ENCODE data around the gene NKX2-8. TPM values are rescaled to one million over a fixed set of nuclear protein-coding genes. Genes with fewer than 3 reads are reported as not detected.

The NKX2-8 gene
- total RNA-seq (2021; ENCODE audit: unreplicated experiment) (0.18 TPM), Bru-seq, nascent RNA (percentile 6 among the genes with signal in this experiment), BruChase-seq, experiment 1, labeled RNA remaining after a 2-hour chase (not detected), BruChase-seq, experiment 2, labeled RNA remaining after a 6-hour chase (not detected)
- 0.23 TPM for polyA plus RNA-seq (2012; ENCODE audit: insufficient read length)
- long read RNA-seq: 0 reads

DNA sequence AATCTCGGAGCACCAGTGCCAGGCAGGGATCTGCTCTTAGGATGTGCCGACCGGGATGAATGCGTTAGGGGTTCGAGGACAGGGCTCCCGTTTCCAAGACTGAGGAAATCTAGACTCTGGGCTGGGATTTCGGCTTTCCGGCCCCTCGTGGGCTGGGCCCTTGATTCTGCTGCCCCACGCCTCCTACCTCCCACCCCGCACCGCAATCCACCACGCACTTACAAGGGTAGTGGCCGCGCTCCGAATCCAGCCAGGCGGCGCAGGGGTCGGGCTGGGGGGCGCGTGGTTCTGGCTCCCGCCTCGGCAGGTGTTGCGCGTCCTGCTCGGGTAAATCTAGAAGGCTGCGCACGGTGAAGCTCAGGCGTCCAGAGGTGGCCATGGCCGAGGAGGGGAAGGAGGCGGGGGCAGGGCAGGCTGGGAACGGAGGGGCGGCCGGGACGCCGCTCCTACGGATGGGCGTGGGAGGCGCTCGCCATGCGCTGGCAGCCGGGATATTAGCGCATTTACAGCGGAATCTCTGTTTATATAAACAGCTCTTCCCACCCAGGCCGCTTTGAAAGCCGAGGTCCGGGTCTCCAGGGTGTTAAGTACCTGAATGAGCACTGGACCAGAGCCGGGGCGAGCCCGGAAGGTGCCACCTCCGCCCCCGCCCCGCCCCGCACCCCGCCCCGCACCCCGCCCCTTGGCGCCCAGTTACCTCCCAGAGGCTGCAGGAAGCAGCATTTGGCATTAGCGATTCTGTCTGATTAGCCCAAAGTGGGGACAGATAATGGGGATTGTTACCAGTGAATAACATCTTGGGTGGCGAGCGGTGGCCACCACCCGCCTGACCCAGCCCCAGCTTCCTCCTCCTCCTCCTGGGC, at the start of gene NKX2-8:
Gene NKX2-8, minus strand, starts transcription at position 604 of the 863 bp plus-strand sequence. Its CDS starts 225 bp downstream, at position 379.
- Histone ChIP-seq H3K4me3 (ENCODE audit: low read depth in 2 of 2, low read length in 2 of 2) (peak within 1 kb of the TSS; percentile 50 to 68), H3K27ac (ENCODE audit: low read length) (no peak within 1 kb of the TSS), H3K9me3 (ENCODE audit: control insufficient read depth, insufficient read depth, low read depth, low read length) (no peaks in the 10 kb centered on the region), H3K36me3 (ENCODE audit: control insufficient read depth, insufficient read depth, low read length) (no peaks in the 10 kb centered on the region), H3K4me1 (ENCODE audit: control insufficient read depth, insufficient read depth, low read length) (no peaks in the 10 kb centered on the region), H3K27me3 (ENCODE audit: control insufficient read depth, insufficient read depth, low read length) (peaks cover 2% of the 10 kb centered on the region; the same call in 1 of the 2 replicates)
- ATAC-seq: peak; percentile 52
- BruUV-seq (replicated peaks): no TSS peak
- in situ Hi-C loops (cut with HindIII; ENCODE audit: low pct_unique_long_range_greater_than_20kb, low sequenced_read_pairs): no loop called here
- POLR2A ChIA-PET: interaction anchor here (0.6 kb wide), 1 partner anchor 180 kb away, joined by 5 read pairs; no protein-coding TSS in a partner anchor
- TF ChIP-seq TCF7L2 (IDR thresholded peaks at IDR 0.05; ENCODE audit: low read depth, low read length): no peak
- TF ChIP-seq, protein P1, sequence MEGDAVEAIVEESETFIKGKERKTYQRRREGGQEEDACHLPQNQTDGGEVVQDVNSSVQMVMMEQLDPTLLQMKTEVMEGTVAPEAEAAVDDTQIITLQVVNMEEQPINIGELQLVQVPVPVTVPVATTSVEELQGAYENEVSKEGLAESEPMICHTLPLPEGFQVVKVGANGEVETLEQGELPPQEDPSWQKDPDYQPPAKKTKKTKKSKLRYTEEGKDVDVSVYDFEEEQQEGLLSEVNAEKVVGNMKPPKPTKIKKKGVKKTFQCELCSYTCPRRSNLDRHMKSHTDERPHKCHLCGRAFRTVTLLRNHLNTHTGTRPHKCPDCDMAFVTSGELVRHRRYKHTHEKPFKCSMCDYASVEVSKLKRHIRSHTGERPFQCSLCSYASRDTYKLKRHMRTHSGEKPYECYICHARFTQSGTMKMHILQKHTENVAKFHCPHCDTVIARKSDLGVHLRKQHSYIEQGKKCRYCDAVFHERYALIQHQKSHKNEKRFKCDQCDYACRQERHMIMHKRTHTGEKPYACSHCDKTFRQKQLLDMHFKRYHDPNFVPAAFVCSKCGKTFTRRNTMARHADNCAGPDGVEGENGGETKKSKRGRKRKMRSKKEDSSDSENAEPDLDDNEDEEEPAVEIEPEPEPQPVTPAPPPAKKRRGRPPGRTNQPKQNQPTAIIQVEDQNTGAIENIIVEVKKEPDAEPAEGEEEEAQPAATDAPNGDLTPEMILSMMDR (IDR thresholded peaks at IDR 0.05): no peak
- no peak for TF ChIP-seq SIN3A (IDR thresholded peaks at IDR 0.05; ENCODE audit: borderline replicate concordance, insufficient read depth, low read depth, low read length)
- TF ChIP-seq, protein P2, sequence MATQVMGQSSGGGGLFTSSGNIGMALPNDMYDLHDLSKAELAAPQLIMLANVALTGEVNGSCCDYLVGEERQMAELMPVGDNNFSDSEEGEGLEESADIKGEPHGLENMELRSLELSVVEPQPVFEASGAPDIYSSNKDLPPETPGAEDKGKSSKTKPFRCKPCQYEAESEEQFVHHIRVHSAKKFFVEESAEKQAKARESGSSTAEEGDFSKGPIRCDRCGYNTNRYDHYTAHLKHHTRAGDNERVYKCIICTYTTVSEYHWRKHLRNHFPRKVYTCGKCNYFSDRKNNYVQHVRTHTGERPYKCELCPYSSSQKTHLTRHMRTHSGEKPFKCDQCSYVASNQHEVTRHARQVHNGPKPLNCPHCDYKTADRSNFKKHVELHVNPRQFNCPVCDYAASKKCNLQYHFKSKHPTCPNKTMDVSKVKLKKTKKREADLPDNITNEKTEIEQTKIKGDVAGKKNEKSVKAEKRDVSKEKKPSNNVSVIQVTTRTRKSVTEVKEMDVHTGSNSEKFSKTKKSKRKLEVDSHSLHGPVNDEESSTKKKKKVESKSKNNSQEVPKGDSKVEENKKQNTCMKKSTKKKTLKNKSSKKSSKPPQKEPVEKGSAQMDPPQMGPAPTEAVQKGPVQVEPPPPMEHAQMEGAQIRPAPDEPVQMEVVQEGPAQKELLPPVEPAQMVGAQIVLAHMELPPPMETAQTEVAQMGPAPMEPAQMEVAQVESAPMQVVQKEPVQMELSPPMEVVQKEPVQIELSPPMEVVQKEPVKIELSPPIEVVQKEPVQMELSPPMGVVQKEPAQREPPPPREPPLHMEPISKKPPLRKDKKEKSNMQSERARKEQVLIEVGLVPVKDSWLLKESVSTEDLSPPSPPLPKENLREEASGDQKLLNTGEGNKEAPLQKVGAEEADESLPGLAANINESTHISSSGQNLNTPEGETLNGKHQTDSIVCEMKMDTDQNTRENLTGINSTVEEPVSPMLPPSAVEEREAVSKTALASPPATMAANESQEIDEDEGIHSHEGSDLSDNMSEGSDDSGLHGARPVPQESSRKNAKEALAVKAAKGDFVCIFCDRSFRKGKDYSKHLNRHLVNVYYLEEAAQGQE (IDR thresholded peaks at IDR 0.05; ENCODE audit: insufficient read depth in 1 of 2, low read depth in 2 of 2, low read length in 1 of 2): no peak
- no peak for TF ChIP-seq POLR2AphosphoS5 (IDR thresholded peaks at IDR 0.05; ENCODE audit: low read depth, low read length)
- CTCF ChIA-PET: interaction anchor here (0.6 kb wide), 1 partner anchor 60 kb away, joined by 4 read pairs; no protein-coding TSS in a partner anchor
- no peak for DNase-seq (ENCODE audit: low read depth, low spot score)
- intact Hi-C loops (cut with micrococcal nuclease; ENCODE audit: unreplicated experiment): no loop called here

DNA sequence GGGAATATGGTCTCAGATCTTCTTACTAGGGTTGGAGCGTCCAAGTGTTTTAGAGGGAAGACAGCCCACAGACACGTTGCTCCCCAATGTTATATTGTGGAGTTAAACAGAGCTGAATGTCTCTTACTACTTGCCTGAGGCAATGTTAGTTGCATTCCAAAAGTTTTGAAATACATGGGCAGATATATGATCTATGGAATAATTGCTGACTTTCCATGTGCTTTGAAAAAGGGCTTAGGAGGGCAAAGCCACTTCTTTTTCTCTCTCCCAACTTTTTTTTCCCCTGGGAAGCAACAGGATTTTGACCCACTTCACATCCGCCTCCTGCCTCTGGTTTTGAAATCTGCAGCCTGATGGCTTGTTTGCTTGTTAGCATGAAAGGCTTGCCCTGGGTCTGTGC, 45.6 kb upstream of the NKX2-8 start:
- Histone ChIP-seq H3K9me3 (ENCODE audit: control insufficient read depth, insufficient read depth, low read depth, low read length) (no peaks in the 10 kb centered on the region), H3K27ac (ENCODE audit: low read length) (no peak overlapping the region), H3K27me3 (ENCODE audit: control insufficient read depth, insufficient read depth, low read length) (no peaks in the 10 kb centered on the region), H3K4me3 (ENCODE audit: low read depth in 2 of 2, low read length in 2 of 2) (no peak overlapping the region), H3K36me3 (ENCODE audit: control insufficient read depth, insufficient read depth, low read length) (no peaks in the 10 kb centered on the region), H3K4me1 (ENCODE audit: control insufficient read depth, insufficient read depth, low read length) (no peaks in the 10 kb centered on the region)
- POLR2A ChIA-PET: no interaction called here
- CTCF ChIA-PET: no interaction called here
- intact Hi-C loops (cut with micrococcal nuclease; ENCODE audit: unreplicated experiment): no loop called here
- TF ChIP-seq, protein P2 (IDR thresholded peaks at IDR 0.05; ENCODE audit: insufficient read depth in 1 of 2, low read depth in 2 of 2, low read length in 1 of 2): no peak
- TF ChIP-seq, protein P1 (IDR thresholded peaks at IDR 0.05): no peak
- TF ChIP-seq TCF7L2 (IDR thresholded peaks at IDR 0.05; ENCODE audit: low read depth, low read length): no peak
- no peak for TF ChIP-seq POLR2AphosphoS5 (IDR thresholded peaks at IDR 0.05; ENCODE audit: low read depth, low read length)
- no peak for TF ChIP-seq SIN3A (IDR thresholded peaks at IDR 0.05; ENCODE audit: borderline replicate concordance, insufficient read depth, low read depth, low read length)
- in situ Hi-C loops (cut with HindIII; ENCODE audit: low pct_unique_long_range_greater_than_20kb, low sequenced_read_pairs): no loop called here
- BruUV-seq (replicated peaks): no TSS peak
- no peak for ATAC-seq
- no peak for DNase-seq (ENCODE audit: low read depth, low spot score)
